Stomach (tissue), 9 donors: ENCODE results near the gene ACTG1. TPM values are rescaled to one million over a fixed set of nuclear protein-coding genes. Genes with fewer than 3 reads are reported as not detected.
A peak's percentile ranks its signal among the peaks of the same experiment; 100 is the strongest.

Source experiments
- DNase-seq, 2 donors: peaks; one replicate each; pipeline versions ENCODE4 v3.0.0 to v3.0.0-alpha.2; 2013 to 2019
- H3K27ac ChIP-seq, 5 donors: fragments of 200-600 bp in 4 of 5; sonication (generic) in 4 of 5; one replicate each; pipeline ENCODE4 v1.5.1; 2013 to 2019; ENCODE audit warnings: mild to moderate bottlenecking in 1 of 5, moderate library complexity in 1 of 5
- H3K27me3 ChIP-seq, 3 donors: fragments of 200-600 bp; sonication (generic); one replicate each; pipeline ENCODE4 v1.5.1; 2017 to 2019; ENCODE audit warnings: mixed run types in 1 of 3
- H3K36me3 ChIP-seq, 4 donors: fragments of 200-600 bp; sonication (generic); 1 replicate in 3 of 4; 2 replicates in 1 of 4; pipeline ENCODE4 v1.5.1; 2016 to 2019
- H3K4me1 ChIP-seq, 4 donors: fragments of 200-600 bp; sonication (generic); one replicate each; pipeline ENCODE4 v1.5.1; 2016 to 2019
- H3K4me3 ChIP-seq, 4 donors: fragments of 200-600 bp; sonication (generic) in 3 of 4; one replicate each; pipeline ENCODE4 v1.5.1; 2016 to 2019; ENCODE audit warnings: mild to moderate bottlenecking in 1 of 4
- H3K9me3 ChIP-seq, 4 donors: fragments of 200-600 bp; sonication (generic); one replicate each; pipeline ENCODE4 v1.5.1; 2016 to 2019
- CTCF ChIP-seq, 7 experiments: fragments of 450-650 bp in 4 of 7; fragments of 200-600 bp in 3 of 7; sonication (generic) in 3 of 7; IDR thresholded peaks; one replicate each; pipeline ENCODE4 v1.5.1; 2016 to 2019; ENCODE audit warnings: antibody characterized with exemption in 7 of 7, control low read depth in 2 of 7, mild to moderate bottlenecking in 1 of 7
- EP300 ChIP-seq: sonication (generic); formaldehyde crosslinking; IDR thresholded peaks from one replicate; pipeline ENCODE4 v1.6.1; 2017; ENCODE audit warnings: antibody characterized with exemption
- POLR2A ChIP-seq, 4 donors: fragments of 450-650 bp; IDR thresholded peaks; one replicate each; pipeline ENCODE4 v1.6.1; 2016; ENCODE audit warnings: antibody characterized with exemption in 4 of 4, control low read depth in 2 of 4, mild to moderate bottlenecking in 1 of 4, moderate library complexity in 1 of 4
- POLR2AphosphoS5 ChIP-seq, 3 donors: sonication (generic); formaldehyde crosslinking; IDR thresholded peaks; one replicate each; pipeline ENCODE4 v1.6.1; 2016; ENCODE audit warnings: antibody characterized with exemption in 3 of 3
- WGBS, 5 donors: extraction: QIAGEN DNeasy Blood & Tissue Kit in 3 of 5; methylation state at CpG; one replicate each; pipeline versions ENCODE4 v1.1.5 to v1.1.7; 2013 to 2018; 5-methylcytosine and 5-hydroxymethylcytosine counted together
- intact Hi-C: fragments of 100-400 bp; cut with DNase I; formaldehyde crosslinking; loops from one replicate; pipeline ENCODE4 v1.15.1; 2023; ENCODE audit warnings: low total_unique reads
- polyA plus RNA-seq, 3 donors: library from polyadenylated mRNA; stranded (reverse); fragments of 200-250 nt; gene quantifications; one replicate each; pipeline ENCODE4 v1.2.3, GENCODE V29; 2013
- total RNA-seq, 5 donors: library from RNA; depleted of rRNA; stranded (reverse); fragments of >200 nt; gene quantifications; one replicate each; pipeline versions ENCODE4 v1.1.0 to v1.2.3, GENCODE V29; 2014 to 2016
- donor health status: healthy with polysubstance abuse.
- donor health status: Bipolar disorder and iron deficiency.
- donor health status: healthy.

The ACTG1 gene
- total and polyA plus RNA-seq, 8 donors, result 978 to 2,952 (median 1,922) TPM

GRCh38 chr17:81486199-81486810 lies 26.3 kb downstream of the ACTG1 start:
- 63 to 87% (median 79%) methylated on average over 17 of the region's 17 CpGs for WGBS, 5 donors
- Histone ChIP-seq H3K36me3 (no peaks in the 10 kb centered on the region), H3K27me3 (peaks cover 0 to 26% (median 0%) of the 10 kb centered on the region in 3 donors), H3K27ac (no peak overlapping the region), H3K4me1 (peaks cover 39 to 69% (median 51%) of the 10 kb centered on the region in 4 donors), H3K4me3 (no peak overlapping the region), H3K9me3 (no peaks in the 10 kb centered on the region)
- no peak for DNase-seq
- TF ChIP-seq POLR2AphosphoS5 (IDR thresholded peaks at IDR 0.05) (no peak), POLR2A (IDR thresholded peaks at IDR 0.05) (no peak), EP300 (no peak), CTCF (IDR thresholded peaks at IDR 0.05) (no peak)
- intact Hi-C loops, result loop anchor here (10.0 kb wide), 3 partner anchors 52 to 182 kb away; no protein-coding TSS in a partner anchor

- Histone ChIP-seq H3K27me3 (peaks cover 0 to 32% (median 3%) of the 10 kb centered on the region in 3 donors), H3K4me1 (peaks cover 47 to 75% (median 56%) of the 10 kb centered on the region in 4 donors), H3K36me3 (no peaks in the 10 kb centered on the region), H3K4me3 (peak overlapping the region; percentile 36 to 56 (median 39)), H3K27ac (no peak overlapping the region), H3K9me3 (no peaks in the 10 kb centered on the region)
- DNase-seq, result peak; percentile 93 to 96
- TF ChIP-seq POLR2AphosphoS5 (IDR thresholded peaks at IDR 0.05) (peak in 1 of 3 donors; percentile 66), POLR2A (IDR thresholded peaks at IDR 0.05) (no peak), CTCF (IDR thresholded peaks at IDR 0.05) (peak in 5 of 7 experiments; percentile 70 to 100 (median 100))
- 5 to 26% (median 8%) methylated on average over 14 to 60 of the region's 60 CpGs for WGBS, 5 donors
- intact Hi-C loops, result loop anchor here (10.0 kb wide), 3 partner anchors 50 to 180 kb away; no protein-coding TSS in a partner anchor
Observed at GRCh38 chr17:81484195-81484979, 28.2 kb downstream of the ACTG1 start.

- Histone ChIP-seq H3K4me3 (peak overlapping the region; percentile 36 to 56 (median 39)), H3K9me3 (no peaks in the 10 kb centered on the region), H3K4me1 (peaks cover 44 to 72% (median 55%) of the 10 kb centered on the region in 4 donors), H3K36me3 (no peaks in the 10 kb centered on the region), H3K27ac (no peak overlapping the region), H3K27me3 (peaks cover 0 to 32% (median 3%) of the 10 kb centered on the region in 3 donors)
- TF ChIP-seq EP300 (no peak), POLR2A (IDR thresholded peaks at IDR 0.05) (no peak), POLR2AphosphoS5 (IDR thresholded peaks at IDR 0.05) (no peak), CTCF (IDR thresholded peaks at IDR 0.05) (no peak)
- intact Hi-C loops, result loop anchor here (10.0 kb wide), 3 partner anchors 49 to 179 kb away; no protein-coding TSS in a partner anchor
- 3 to 52% (median 33%) methylated on average over 7 to 32 of the region's 32 CpGs for WGBS, 5 donors
- DNase-seq, result no peak
Observed at GRCh38 chr17:81483862-81484194, 28.8 kb downstream of the ACTG1 start.

GRCh38 chr17:81483085-81483861 lies 29.3 kb downstream of the ACTG1 start:
- Histone ChIP-seq H3K4me3 (peak overlapping the region in 3 of 4 donors; percentile 39 to 56 (median 39)), H3K4me1 (peaks cover 39 to 66% (median 50%) of the 10 kb centered on the region in 4 donors), H3K9me3 (no peaks in the 10 kb centered on the region), H3K27me3 (peaks cover 0 to 32% (median 3%) of the 10 kb centered on the region in 3 donors), H3K36me3 (no peaks in the 10 kb centered on the region), H3K27ac (peak overlapping the region in 1 of 5 donors; percentile 12)
- peak in 1 of 2 donors; percentile 84 for DNase-seq
- WGBS, 5 donors, result 60 to 78% (median 67%) methylated on average over 18 to 29 of the region's 29 CpGs
- TF ChIP-seq POLR2A (IDR thresholded peaks at IDR 0.05), result no peak
- no peak for TF ChIP-seq POLR2AphosphoS5 (IDR thresholded peaks at IDR 0.05)
- TF ChIP-seq CTCF (IDR thresholded peaks at IDR 0.05), result no peak
- no peak for TF ChIP-seq EP300
- intact Hi-C loops, result loop anchor here (10.0 kb wide), 3 partner anchors 48 to 178 kb away; no protein-coding TSS in a partner anchor
